HS-27A (cell line): Measurements from ENCODE around the gene LTBR.
"Not testable (repeated sequence)": the region's sequence is repeated elsewhere in the genome, so short reads cannot be mapped to it uniquely, and the experiment has no call there.

Experiments
- DNase-seq: peaks from one replicate; pipeline ENCODE4 v3.0.0-alpha.2; 2012; ENCODE audit warnings: low read depth, missing footprints

Gene LTBR

DNA sequence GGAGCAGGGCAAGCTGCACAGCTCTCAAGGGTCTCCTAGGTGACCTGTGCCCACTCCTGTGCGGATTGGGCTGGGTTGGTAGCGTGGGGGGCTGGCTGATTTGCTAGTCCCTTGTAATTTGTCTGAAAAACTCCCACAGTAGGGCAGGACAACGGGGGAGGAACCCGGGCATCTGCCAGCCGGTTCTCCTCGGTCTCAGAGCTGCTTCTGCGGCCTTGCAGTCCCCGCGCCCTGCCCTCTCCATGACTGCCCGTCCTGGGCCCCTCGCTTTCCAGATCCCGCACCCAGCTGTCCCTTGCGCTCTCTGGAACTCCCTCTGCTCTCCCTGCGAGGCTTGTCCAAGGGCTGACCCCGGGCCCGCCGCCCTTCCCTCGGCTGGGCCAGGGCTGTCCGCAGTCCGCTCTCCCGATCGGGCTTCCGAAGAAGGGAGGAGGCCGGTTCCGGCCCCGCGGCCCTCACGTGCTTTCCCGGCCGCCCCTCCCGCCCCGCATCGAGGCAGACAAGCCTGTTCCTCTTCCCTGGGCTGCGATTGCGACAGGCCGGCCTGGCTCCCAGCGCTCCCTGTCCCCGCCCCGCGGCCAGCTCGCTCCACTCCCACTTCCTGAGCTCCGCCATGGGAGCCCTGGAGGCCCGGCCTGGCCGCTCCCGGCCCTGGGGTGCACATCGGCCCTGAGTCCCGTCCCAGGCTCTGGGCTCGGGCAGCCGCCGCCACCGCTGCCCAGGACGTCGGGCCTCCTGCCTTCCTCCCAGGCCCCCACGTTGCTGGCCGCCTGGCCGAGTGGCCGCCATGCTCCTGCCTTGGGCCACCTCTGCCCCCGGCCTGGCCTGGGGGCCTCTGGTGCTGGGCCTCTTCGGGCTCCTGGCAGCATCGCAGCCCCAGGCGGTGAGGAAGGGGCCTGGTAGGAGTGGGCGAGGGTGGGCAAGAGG, at the start of gene LTBR:
LTBR (plus strand) TSS at position 591 of the 927 bp plus-strand sequence; CDS start at position 788, 197 bp downstream.
- peak; percentile 68 for DNase-seq

- no peak for DNase-seq
Observed at GRCh38 chr12:6334359-6334758, 49.6 kb upstream of the LTBR start.

GRCh38 chr12:6334940-6335450, 49.0 kb upstream of the LTBR start:
- no peak for DNase-seq

GRCh38 chr12:6335451-6336078, 48.4 kb upstream of the LTBR start:
- DNase-seq: peak; percentile 73

DNA sequence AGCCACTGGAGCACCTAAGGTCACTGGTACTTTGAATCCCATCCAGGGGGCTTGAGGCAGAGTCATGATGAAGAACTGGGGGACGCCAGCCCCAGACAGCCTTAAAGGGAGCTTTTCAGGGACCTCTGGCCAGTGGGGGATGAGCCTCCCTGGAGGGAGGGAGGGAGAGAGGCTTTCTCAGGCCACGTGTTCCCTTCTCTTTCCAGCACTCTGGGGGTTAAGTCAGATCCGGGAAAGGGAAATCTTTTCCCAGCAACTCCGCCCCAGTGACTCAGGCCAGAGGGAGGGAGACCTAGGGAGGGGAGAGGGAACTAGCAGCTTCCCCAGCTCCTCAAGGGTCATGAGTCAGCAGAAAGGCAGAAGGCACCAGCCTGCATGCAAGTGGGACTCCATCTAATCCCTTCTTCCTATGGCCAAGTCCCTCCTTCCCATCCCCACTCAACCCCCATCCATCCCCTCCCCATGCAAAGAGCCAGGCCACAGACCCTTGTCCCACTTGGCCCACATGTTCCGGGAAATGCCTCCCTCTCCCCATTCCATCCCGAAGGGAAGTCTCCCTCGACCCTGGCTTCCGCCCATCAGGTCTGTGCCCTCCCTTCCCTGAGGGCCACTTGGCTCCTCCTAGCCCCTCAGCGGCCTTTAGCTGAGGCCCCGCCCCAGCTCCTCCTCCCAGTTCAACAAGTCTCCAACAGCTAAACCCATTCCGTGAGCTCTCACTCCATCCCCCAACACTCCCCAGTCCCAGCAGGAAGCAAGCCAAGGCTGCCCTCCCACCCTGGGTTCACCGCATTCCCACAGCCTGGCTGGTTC, 47.7 kb upstream of the LTBR start:
- peak; percentile 99 for DNase-seq

DNA sequence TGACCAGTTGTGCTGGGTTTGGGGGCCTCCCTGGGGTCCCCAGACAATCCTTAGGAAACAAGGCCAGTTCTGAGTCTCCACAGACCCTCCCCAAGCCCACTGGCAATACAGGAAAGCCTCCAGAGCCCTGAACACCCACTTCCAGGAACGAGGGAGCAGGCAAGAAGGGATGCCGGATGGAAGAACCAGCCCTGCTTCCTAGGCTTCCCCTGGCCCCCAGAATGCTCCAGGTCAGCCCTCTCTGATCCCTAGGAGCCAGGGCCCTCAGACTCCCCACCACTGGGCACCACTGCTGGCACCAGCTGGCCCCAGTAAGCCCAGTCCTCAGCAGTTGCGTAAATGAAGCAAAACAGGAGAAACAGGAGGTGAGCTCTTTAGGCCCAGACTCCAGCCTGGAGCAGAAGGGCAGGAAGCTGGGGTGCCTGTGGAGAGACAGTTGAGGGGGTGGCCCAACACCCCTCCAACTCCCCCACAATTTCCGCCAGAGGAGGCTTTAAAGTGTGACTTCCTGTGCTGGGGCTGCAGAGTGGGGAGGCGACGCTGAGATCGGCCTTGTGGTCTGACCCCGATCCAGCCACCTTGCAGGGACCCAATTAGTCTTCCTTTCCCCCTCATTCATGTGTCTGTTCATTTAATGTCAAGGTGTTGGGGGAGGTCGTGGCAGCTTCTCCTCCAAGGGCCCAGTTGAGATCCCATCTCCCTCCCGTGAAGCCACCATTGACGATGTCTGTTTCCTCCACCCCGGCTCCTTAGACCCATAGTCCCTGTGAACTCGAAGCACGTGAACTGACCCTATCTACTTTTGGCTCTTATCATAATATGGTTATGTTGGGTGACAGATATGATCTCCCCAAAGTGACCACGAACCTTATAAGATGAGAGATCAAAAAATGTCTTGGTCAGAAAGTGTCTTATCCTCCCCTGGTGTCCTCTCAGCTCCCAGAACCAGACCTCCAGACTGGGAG, 46.8 kb upstream of the LTBR start:
- no peak for DNase-seq

- no peak for DNase-seq
Observed at GRCh38 chr12:6337958-6338433, 46.0 kb upstream of the LTBR start.

DNA sequence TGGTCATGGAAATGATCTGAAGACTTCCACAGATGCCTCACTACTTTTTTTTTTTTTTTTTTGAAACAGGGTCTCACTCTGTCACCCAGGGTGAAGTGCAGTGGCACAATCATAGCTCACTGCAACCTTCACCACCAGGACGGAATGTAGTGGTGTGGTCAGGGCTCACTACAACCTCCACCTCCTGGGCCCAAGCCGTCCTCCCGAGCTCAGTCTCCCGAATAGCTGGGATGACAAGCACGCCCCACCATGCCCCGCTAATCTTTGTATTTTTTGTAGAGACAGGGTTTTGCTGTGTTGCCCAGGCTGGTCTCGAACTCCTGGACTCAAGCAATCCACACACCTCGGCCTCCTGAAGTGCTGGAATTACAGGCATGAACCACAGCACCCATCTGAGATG, 45.4 kb upstream of the LTBR start:
- not testable (repeated sequence) for DNase-seq

DNA sequence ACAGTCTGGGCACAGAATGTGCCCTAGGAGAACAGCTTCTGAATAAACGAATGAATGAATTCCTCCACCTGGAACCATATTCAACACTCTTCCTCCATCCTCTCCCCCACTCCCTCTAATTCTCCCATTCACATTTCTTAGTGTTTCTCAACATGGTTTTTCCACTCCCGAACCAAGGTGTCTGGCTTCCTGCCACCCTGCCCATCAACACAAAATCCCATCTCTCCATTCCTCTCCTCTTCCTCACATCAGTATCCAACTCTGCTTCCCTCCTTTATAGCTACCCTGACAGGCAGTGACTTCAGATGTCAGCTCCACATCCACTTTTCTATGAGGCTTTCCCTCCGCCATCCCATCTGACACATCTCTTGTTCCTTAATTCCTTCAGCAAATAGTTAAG, 45.0 kb upstream of the LTBR start:
- no peak for DNase-seq

- DNase-seq: no peak
Observed at GRCh38 chr12:6340032-6340638, 43.8 kb upstream of the LTBR start.

DNA sequence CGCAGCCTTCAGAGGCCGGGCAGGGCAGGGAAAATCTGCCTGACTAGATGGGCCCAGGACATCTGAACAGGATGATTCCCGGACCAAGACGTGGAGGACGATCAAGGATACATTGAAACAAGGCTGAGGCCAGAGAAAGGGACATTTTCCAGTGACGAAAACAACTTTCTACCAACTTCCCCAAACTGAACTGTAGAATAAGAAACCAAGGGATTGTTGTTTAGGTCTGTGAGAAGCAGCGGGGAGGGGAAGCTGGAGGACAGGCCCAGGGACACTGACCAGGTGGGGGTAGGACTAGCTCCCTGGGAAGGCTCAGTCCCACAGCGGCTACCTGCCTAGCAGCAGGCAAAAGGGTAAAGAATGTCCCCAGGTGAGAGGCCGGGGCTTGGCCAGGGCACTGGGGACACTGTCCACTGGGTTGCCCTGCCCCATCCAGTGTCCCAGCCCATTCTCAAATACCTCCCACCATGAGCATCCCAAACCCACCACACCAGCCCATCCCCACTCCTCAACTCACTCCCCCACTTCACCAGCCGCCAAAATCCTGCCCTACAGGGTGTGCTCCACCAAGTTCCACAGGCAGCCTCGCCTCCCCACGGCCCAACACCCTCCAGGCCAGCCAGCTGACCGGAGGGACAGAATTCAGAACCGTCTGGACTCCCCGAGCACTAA, 43.1 kb upstream of the LTBR start:
- no peak for DNase-seq

DNA sequence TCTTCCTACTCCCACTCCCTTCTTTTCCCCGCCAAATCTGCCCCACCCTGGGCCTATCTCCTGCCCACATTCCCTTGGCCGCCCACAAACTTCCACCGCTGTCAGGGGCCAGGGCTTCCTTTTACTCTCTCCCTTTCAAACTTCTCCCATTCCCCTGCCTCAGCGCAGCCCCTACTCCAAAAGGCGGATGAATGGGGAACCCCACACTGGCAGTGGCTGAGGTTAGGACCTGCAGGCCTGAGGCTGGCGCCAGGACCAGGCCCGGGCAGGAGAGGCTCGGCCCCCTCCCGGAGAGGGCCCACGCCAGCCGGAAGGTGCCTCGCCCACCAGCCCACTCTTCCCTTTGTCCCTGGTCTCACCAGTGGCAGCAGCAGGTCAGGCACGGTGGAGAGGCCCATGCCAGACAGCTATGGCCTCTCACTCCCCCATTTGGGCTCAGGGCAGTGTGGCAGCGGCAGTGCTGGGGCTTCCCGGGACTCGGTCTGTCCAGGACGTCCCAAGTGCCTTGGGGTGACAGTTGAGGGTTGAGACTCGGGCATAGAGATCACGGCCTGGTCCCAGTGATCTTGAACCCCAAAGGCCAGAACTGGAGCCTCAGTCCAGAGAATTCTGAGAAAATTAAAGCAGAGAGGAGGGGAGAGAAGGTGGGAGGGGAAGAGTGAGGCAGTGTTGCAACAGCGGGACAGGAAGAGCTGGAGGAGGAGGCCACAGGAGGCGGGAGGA, 42.4 kb upstream of the LTBR start, which contains the start of gene TNFRSF1A:
TNFRSF1A (minus strand) TSS at position 660 of the 723 bp plus-strand sequence; CDS start at position 398, 262 bp downstream.
- DNase-seq: no peak

GRCh38 chr12:6342140-6342889, 41.6 kb upstream of the LTBR start:
- DNase-seq: no peak

DNA sequence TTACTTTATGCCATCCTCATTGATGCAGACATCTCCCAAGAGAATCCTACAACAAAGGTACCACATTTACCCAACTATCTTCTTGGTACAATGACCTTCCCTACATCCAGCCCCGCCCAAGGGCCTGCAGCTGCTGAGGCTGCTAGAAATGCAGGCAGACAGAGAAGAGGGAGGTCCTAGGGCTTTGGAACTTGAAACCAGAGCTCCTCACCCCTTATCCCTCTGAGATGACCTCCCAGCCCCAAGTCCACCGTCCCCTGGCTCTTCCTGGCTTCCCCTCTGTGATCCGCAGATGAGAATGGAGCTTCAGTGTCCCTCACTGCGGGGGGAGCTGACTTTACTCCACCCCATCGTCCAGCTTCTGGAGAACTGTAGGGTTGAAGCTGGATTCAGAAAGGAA, 40.4 kb upstream of the LTBR start:
- no peak for DNase-seq

DNA sequence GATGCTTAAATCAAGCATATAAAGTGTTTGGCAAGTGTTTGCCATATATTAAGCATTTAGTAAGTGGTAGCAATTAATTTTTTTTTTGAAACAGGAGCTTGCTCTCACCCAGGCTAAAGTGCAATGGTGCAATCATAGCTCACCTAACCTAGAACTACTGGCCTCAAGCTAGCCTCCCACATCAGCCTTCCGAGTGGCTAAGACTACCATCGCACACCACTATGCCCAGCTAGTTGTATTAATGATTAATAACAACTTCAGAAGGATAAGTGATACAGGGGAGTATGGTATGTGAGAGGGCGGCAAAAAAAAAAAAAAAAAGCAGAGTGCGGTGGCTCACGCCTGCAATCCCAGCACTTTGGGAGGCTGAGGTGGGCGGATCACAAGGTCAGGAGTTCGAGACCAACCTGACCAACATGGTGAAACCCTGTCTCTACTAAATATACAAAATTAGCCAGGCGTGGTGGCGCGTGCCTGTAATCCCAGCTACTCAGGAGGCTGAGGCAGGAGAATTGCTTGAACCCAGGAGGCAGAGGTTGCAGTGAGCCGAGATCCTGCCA, 39.8 kb upstream of the LTBR start:
- not testable (repeated sequence) for DNase-seq

DNA sequence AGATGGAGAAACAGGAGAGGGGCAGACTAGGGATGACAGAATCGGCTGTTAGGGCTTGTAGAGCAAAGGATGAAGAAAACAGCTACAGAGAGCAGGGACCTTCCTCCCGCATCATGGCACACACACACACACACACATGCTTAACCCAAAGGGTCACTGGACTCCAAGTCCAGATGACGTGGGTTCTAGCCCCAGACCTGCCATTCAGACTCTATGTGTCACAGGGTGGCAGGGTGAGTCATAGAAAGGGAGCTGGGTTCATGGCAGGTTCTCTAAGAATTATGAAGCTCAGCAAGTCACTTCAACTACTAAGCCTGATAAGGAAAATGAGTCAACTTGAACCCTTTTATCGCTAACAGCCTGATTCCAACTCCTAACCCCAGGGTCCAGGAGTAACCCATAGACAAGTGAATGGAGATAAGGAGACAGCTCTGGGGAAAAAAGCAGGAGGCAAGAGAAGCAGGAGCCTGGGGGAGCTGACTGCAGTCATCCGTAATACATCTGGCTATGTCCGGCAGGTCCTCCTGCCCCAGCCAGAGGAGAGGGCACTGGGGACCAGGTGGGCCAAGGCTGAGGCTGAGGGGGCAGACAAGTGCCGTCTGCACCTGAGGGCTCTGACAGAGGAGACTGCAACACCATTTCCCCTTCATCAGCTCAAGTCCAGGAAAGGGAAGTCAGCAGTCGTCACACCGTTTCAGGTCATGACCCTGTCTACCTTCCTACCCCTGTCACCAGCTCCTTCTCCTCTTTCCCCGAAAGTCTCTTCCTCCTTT, 38.5 kb upstream of the LTBR start:
- DNase-seq: peak; percentile 96

DNA sequence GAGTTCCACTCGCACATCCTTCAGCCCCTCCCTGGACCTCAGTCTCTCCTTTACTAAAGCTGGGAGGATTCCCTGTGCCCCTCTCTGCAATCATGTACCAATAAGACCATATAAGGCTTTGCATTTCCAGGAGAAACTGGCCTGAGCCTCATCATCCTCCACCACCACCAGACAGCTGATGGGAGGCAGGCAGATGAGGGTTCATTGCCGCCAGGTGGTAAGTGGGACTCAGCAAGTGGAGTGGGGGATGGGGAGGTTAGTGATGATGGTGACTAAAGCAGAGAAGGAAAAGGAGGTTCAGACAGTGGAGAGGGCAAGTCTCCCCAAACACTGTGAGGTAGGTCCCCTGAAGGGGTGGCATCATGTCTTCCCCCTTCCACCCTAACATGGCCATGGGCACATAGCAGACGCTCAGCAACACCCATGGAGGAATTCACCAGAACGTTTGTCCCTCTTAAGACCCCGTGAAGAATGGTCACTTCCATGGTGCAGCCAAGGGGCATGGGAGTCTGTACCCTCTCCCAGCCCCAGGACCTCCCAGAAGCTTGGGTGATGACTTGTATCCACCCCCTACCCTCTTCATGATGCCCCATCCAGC, 37.6 kb upstream of the LTBR start:
- no peak for DNase-seq
